ENCODE results near the gene LRRK1.

The LRRK1 gene

GRCh38 chr15:101085311-101085700 is 166.1 kb downstream of the LRRK1 start:
- TF ChIP-seq EZH2phosphoT487 (IDR thresholded peaks at IDR 0.05; ENCODE audit: low read depth) = no peak
- TF ChIP-seq CTCF (IDR thresholded peaks at IDR 0.05; ENCODE audit: low read depth, low read length) = no peak
- no peak overlapping the region for H3K9ac ChIP-seq (ENCODE audit: low read length)
- H3K4me2 ChIP-seq (ENCODE audit: low read length) = no peak overlapping the region
- H2AFZ ChIP-seq (ENCODE audit: low read depth, low read length) = no peak overlapping the region
- no peak overlapping the region for H3K4me3 ChIP-seq (ENCODE audit: low read length)
- no peaks in the 10 kb centered on the region for H3K79me2 ChIP-seq (ENCODE audit: low read length)
- no peaks in the 10 kb centered on the region for H3K9me3 ChIP-seq (ENCODE audit: insufficient read depth, low read length)
- no peaks in the 10 kb centered on the region for H3K4me1 ChIP-seq (ENCODE audit: low read length)
- no peaks in the 10 kb centered on the region; the same call in 1 of the 2 replicates for H4K20me1 ChIP-seq (ENCODE audit: insufficient read depth, low read length)
- H3K36me3 ChIP-seq (replicated peaks; ENCODE audit: low read depth, low read length) = no peaks in the 10 kb centered on the region
- H3K27ac ChIP-seq (ENCODE audit: low read length) = no peak overlapping the region
- no peaks in the 10 kb centered on the region for H3K27me3 ChIP-seq (ENCODE audit: low read depth, low read length)

- no peaks in the 10 kb centered on the region for H3K4me1 ChIP-seq (ENCODE audit: low read length)
- no peaks in the 10 kb centered on the region for H3K36me3 ChIP-seq (replicated peaks; ENCODE audit: low read depth, low read length)
- no peaks in the 10 kb centered on the region for H3K27me3 ChIP-seq (ENCODE audit: low read depth, low read length)
- no peaks in the 10 kb centered on the region; the same call in 1 of the 2 replicates for H4K20me1 ChIP-seq (ENCODE audit: insufficient read depth, low read length)
- H2AFZ ChIP-seq (ENCODE audit: low read depth, low read length) = no peak overlapping the region
- H3K4me3 ChIP-seq (ENCODE audit: low read length) = no peak overlapping the region
- H3K4me2 ChIP-seq (ENCODE audit: low read length) = no peak overlapping the region
- no peaks in the 10 kb centered on the region for H3K79me2 ChIP-seq (ENCODE audit: low read length)
- no peaks in the 10 kb centered on the region for H3K9me3 ChIP-seq (ENCODE audit: insufficient read depth, low read length)
- no peak overlapping the region for H3K27ac ChIP-seq (ENCODE audit: low read length)
- TF ChIP-seq CTCF (IDR thresholded peaks at IDR 0.05; ENCODE audit: low read depth, low read length) = no peak
- no peak for TF ChIP-seq EZH2phosphoT487 (IDR thresholded peaks at IDR 0.05; ENCODE audit: low read depth)
- H3K9ac ChIP-seq (ENCODE audit: low read length) = no peak overlapping the region
Observed at GRCh38 chr15:101086394-101087171, 167.4 kb downstream of the LRRK1 start.

- H2AFZ ChIP-seq (ENCODE audit: low read depth, low read length) = no peak overlapping the region
- TF ChIP-seq CTCF (IDR thresholded peaks at IDR 0.05; ENCODE audit: low read depth, low read length) = no peak
- TF ChIP-seq EZH2phosphoT487 (IDR thresholded peaks at IDR 0.05; ENCODE audit: low read depth) = no peak
- H3K9me3 ChIP-seq (ENCODE audit: insufficient read depth, low read length) = no peaks in the 10 kb centered on the region
Observed at GRCh38 chr15:101087172-101087769, 168.1 kb downstream of the LRRK1 start.

GRCh38 chr15:101088271-101088670 is 169.1 kb downstream of the LRRK1 start:
- H4K20me1 ChIP-seq (ENCODE audit: insufficient read depth, low read length) = no peaks in the 10 kb centered on the region
- H3K9me3 ChIP-seq (ENCODE audit: insufficient read depth, low read length) = no peaks in the 10 kb centered on the region
- H3K27me3 ChIP-seq (ENCODE audit: low read depth, low read length) = no peaks in the 10 kb centered on the region
- H3K36me3 ChIP-seq (replicated peaks; ENCODE audit: low read depth, low read length) = no peaks in the 10 kb centered on the region
- no peak overlapping the region for H3K9ac ChIP-seq (ENCODE audit: low read length)
- no peaks in the 10 kb centered on the region for H3K79me2 ChIP-seq (ENCODE audit: low read length)
- H2AFZ ChIP-seq (ENCODE audit: low read depth, low read length) = no peak overlapping the region
- no peak overlapping the region for H3K4me3 ChIP-seq (ENCODE audit: low read length)
- no peak overlapping the region for H3K27ac ChIP-seq (ENCODE audit: low read length)
- TF ChIP-seq EZH2phosphoT487 (IDR thresholded peaks at IDR 0.05; ENCODE audit: low read depth) = no peak
- TF ChIP-seq CTCF (IDR thresholded peaks at IDR 0.05; ENCODE audit: low read depth, low read length) = no peak
- H3K4me1 ChIP-seq (ENCODE audit: low read length) = no peaks in the 10 kb centered on the region
- H3K4me2 ChIP-seq (ENCODE audit: low read length) = peak overlapping the region; percentile 83; the same call in 1 of the 2 replicates

More at GRCh38 chr15:101087172-101087769, 168.1 kb downstream of the LRRK1 start:
- H3K27me3 ChIP-seq (ENCODE audit: low read depth, low read length) = no peaks in the 10 kb centered on the region
- no peaks in the 10 kb centered on the region for H3K36me3 ChIP-seq (replicated peaks; ENCODE audit: low read depth, low read length)
- H3K79me2 ChIP-seq (ENCODE audit: low read length) = no peaks in the 10 kb centered on the region
- no peak overlapping the region for H3K4me3 ChIP-seq (ENCODE audit: low read length)
- H4K20me1 ChIP-seq (ENCODE audit: insufficient read depth, low read length) = no peaks in the 10 kb centered on the region
- no peak overlapping the region for H3K9ac ChIP-seq (ENCODE audit: low read length)
- H3K4me1 ChIP-seq (ENCODE audit: low read length) = no peaks in the 10 kb centered on the region
- no peak overlapping the region for H3K4me2 ChIP-seq (ENCODE audit: low read length)
- H3K27ac ChIP-seq (ENCODE audit: low read length) = no peak overlapping the region

Measured in OCI-LY3 (cell line).